Measurements from ENCODE around the gene KRT84. TPM values are rescaled to one million over a fixed set of nuclear protein-coding genes. Genes with fewer than 3 reads are reported as not detected.
A peak's percentile ranks its signal among the peaks of the same experiment; 100 is the strongest.

KRT84 gene
- total RNA-seq, 2 donors from 2014 or later = not detected

DNA sequence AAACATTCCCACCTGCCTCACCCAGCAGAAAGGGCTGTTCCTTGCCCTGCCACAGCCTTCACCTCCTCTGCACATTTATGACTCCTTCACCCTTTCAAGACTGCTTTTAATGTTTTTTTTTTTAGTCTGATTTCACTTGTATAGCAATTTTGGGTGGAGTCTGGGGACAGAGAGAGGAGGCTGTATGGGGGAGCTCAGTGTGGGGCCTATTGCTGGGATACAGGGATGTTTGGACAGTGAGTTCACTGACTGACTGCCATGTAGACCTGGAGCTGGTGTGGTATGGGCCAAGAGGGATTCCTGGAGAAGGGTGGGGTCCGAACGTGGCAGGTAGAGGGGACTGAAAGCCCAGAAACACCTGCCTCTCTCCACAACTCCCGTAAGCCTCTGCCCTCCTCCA lies 16.2 kb downstream of the KRT84 start:
- Mint-ChIP-seq H3K4me1 (peaks cover 7% of the 10 kb centered on the region), H3K27me3 (peaks cover 71% of the 10 kb centered on the region), H3K36me3 (ENCODE audit: low read depth) (peaks cover 2% of the 10 kb centered on the region), H3K27ac (no peak overlapping the region), H3K4me3 (no peak overlapping the region)
- H3K9me3 ChIP-seq (ENCODE audit: control insufficient read depth, low read length, poor library complexity, severe bottlenecking) = no peaks in the 10 kb centered on the region
- DNase-seq = no peak
- no peak for ATAC-seq

DNA sequence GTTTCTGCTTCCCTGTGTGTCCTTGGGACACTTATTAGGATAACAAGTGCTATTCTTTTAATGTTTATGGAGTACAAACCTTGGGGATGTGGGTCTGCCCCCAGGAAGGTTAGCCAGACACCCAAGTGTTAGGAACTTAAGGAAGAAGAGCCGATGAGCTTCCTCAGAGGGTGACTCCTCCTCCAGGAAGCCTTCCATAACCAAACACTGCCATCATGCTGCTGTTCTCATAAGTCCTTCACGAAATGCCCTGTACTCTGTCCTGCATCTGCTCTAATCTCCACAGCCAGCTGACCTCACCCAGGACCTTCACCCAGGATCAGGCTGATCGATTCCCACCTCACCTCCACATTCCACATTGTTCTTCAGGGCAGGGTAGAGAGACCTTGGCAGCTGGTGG lies 16.9 kb downstream of the KRT84 start:
- Mint-ChIP-seq H3K27me3 (peaks cover 77% of the 10 kb centered on the region), H3K4me1 (peaks cover 7% of the 10 kb centered on the region)
- no peak for ATAC-seq

DNA sequence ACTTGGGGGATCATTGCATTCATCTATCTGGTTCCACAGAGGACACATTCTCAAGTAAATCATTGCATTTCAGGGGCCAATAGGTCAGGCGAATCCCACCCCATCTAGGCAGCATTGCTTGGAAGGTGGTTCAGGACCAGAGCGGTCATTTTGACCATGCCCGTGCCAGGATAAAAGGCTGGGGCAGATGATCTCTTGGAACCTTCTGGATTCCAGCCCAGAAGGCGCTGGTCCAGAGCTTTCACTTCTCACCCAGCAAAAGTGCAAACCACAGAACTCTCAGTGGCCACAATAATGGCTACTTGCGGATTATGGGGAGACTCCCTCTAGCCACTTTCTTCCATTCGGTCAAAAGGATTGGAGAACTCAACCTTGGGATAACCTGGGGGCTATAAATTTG lies 17.6 kb downstream of the KRT84 start:
- H3K4me1 Mint-ChIP-seq = peaks cover 7% of the 10 kb centered on the region
- peaks cover 2% of the 10 kb centered on the region for H3K36me3 Mint-ChIP-seq (ENCODE audit: low read depth)
- H3K27me3 Mint-ChIP-seq = peaks cover 83% of the 10 kb centered on the region
- no peak overlapping the region for H3K27ac Mint-ChIP-seq
- no peak overlapping the region for H3K4me3 Mint-ChIP-seq
- ATAC-seq (no peak), DNase-seq (no peak)
- no peaks in the 10 kb centered on the region for H3K9me3 ChIP-seq (ENCODE audit: control insufficient read depth, low read length, poor library complexity, severe bottlenecking)

More for the DNA sequence above, 16.9 kb downstream of the KRT84 start:
- no peak overlapping the region for H3K4me3 Mint-ChIP-seq
- no peaks in the 10 kb centered on the region for H3K9me3 ChIP-seq (ENCODE audit: control insufficient read depth, low read length, poor library complexity, severe bottlenecking)
- DNase-seq = no peak
- no peak overlapping the region for H3K27ac Mint-ChIP-seq
- peaks cover 2% of the 10 kb centered on the region for H3K36me3 Mint-ChIP-seq (ENCODE audit: low read depth)

DNA sequence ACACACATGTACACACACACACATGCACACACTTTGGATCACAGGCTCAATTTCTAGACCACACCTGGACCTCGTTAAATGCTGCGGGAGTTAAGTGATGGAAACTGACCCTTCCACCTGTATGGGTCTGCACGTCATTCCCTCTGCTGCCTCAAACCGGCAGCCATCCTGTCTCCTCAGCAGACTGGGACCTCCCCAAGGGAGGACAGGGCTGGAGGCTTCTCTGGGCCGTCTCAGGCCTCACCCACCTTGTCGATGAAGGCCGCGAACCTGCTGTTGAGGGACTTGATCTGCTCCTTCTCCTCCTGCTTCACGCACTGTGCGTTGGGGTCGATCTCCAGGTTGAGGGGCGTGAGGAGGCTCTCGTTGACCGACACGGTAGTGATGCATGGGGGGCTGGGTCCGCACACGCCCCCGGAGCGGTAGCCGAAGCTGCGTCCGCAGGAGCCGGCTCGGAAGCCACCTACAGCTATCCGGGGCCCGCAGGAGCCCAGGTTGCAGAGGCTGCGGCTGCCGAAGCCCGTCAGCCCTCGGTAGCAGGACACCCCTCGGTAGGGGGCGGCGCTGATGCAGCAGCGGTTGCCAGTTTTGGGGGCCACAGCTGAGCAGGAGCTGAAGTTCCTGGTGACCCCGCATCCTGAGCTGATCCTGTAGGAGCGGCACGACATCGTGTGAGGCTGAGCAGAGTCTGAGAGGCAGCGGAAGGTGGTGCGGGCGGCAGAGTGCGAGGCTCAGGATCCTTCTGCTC lies 18.5 kb downstream of the KRT84 start, which contains the start of gene KRT85:
Gene KRT85, minus strand, starts transcription at position 744 of the 748 bp plus-strand sequence. Its CDS starts 76 bp downstream, at position 668.
- ATAC-seq (no peak), DNase-seq (no peak)
- Mint-ChIP-seq H3K4me1 (peaks cover 7% of the 10 kb centered on the region), H3K4me3 (no peak within 1 kb of the TSS), H3K36me3 (ENCODE audit: low read depth) (peaks cover 2% of the 10 kb centered on the region), H3K27me3 (peaks cover 77% of the 10 kb centered on the region), H3K27ac (no peak within 1 kb of the TSS)
- H3K9me3 ChIP-seq (ENCODE audit: control insufficient read depth, low read length, poor library complexity, severe bottlenecking) = no peaks in the 10 kb centered on the region

DNA sequence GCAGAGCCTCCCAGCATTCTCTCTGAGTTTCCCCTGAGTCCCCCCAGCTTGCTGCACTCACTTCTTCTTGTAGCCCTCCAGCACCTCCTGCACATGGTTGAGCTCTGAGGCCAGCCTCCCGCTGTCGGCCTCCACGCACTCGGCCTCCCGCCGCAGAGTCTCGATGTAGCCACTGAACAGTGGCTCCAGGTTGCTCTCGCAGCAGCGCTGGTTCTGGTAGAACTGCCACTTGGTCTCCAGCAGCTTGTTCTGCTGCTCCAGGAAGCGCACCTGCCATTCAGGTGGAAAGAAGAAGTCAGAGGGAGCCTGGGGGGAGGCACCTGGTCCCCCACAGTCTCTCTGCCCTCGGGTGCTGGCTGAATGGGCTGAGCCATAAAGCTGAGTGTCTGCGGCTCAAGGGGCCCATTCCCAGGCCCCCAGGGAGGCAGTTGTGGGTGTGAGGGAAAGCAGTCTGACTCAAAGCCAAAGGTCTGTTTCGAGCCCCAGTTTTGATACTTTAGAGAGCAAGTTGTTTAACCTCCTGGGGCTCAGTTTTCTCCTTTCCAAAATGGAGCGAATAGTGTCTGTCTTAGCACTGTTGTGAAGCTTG lies 20.5 kb downstream of the KRT84 start:
- H3K36me3 Mint-ChIP-seq (ENCODE audit: low read depth) = no peaks in the 10 kb centered on the region
- ATAC-seq = no peak
- DNase-seq = no peak
- H3K27me3 Mint-ChIP-seq = peaks cover 66% of the 10 kb centered on the region
- H3K4me1 Mint-ChIP-seq = peaks cover 5% of the 10 kb centered on the region
- H3K27ac Mint-ChIP-seq = no peak overlapping the region
- no peaks in the 10 kb centered on the region for H3K9me3 ChIP-seq (ENCODE audit: control insufficient read depth, low read length, poor library complexity, severe bottlenecking)
- no peak overlapping the region for H3K4me3 Mint-ChIP-seq

DNA sequence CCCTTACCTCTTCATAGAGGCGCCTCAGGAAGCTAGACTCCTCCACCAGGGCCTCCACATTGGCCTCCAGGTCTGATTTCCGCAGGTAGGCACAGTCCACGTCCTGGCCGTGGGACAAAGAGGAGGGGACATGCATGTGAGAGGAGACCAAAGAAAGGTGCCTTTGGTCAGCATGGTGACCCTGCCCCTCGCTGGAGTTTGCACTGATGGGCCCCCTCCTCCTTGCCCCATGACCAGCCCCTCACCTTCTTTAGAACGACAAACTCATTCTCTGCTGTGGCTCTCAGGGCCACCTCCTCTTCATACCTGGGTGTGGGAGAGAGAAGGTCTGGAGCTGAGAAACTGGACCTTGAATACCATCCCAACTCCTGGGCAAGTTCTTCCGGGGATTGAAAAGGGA lies 21.4 kb downstream of the KRT84 start:
- Mint-ChIP-seq H3K27me3 (peaks cover 63% of the 10 kb centered on the region), H3K4me1 (peaks cover 10% of the 10 kb centered on the region), H3K27ac (no peak overlapping the region), H3K4me3 (no peak overlapping the region), H3K36me3 (ENCODE audit: low read depth) (no peaks in the 10 kb centered on the region)
- H3K9me3 ChIP-seq (ENCODE audit: control insufficient read depth, low read length, poor library complexity, severe bottlenecking) = no peaks in the 10 kb centered on the region
- ATAC-seq (no peak), DNase-seq (no peak)

DNA sequence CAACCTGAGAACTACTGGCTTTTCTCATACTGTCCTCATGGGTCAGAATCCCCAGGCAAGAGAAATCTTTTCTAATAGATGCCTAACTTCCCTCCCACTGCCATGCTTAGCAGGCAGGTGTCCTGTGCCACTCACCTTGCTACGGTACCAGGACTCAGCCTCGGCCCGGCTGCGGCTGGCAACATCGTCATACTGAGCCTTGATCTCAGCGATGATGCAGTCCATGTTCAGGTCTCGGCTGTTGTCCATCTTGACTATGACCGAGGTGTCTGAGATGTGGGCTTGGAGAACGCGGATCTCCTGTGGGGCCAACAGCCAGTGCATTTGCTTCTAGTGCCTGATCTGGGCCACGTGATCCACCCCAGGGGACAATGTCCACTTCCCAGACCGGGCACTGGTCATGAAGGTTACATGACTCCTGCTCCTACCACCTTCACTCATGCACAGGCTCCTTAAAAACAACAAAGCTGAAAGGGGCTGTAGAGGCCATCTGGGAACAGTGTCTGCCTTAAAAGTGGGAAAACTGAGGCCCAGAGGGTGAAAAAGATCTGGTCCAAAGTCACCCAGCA lies 22.3 kb downstream of the KRT84 start:
- Mint-ChIP-seq H3K4me1 (peaks cover 17% of the 10 kb centered on the region), H3K27me3 (peaks cover 55% of the 10 kb centered on the region), H3K27ac (no peak overlapping the region), H3K4me3 (no peak overlapping the region), H3K36me3 (ENCODE audit: low read depth) (no peaks in the 10 kb centered on the region)
- no peaks in the 10 kb centered on the region for H3K9me3 ChIP-seq (ENCODE audit: control insufficient read depth, low read length, poor library complexity, severe bottlenecking)
- DNase-seq (no peak), ATAC-seq (no peak)

DNA sequence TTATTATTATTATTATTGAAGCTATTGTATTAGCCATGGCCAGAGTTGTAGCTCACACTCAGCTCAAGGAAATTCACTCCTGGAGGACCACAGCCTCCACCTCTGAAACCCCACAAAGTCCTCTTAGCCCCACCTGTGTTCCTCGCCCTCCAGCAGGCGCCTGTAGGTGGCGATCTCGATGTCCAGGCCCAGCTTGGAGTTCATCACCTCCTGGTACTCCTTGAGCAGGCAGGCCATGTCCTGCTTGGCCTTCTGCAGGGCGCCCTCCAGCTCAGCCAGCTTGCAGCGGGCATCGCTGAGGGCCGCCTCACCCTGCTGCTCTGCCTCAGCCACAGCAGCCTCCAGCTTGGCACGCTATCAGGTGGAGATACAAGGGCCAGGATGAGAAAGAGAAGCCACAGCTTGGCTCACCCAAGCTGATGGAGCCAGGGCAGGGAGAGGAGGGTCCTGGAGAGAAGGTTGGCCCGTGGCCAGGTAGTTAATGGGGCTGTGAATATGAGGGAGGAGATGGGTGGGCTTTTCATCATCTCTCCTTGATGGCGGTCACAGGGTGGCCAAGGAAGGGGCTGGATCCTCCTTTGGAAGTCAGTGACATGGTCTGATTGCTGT lies 23.2 kb downstream of the KRT84 start:
- Mint-ChIP-seq H3K27ac (no peak overlapping the region), H3K4me3 (no peak overlapping the region), H3K36me3 (ENCODE audit: low read depth) (peaks cover 2% of the 10 kb centered on the region), H3K4me1 (peaks cover 22% of the 10 kb centered on the region), H3K27me3 (peaks cover 49% of the 10 kb centered on the region)
- DNase-seq (no peak), ATAC-seq (no peak)
- no peaks in the 10 kb centered on the region for H3K9me3 ChIP-seq (ENCODE audit: control insufficient read depth, low read length, poor library complexity, severe bottlenecking)

DNA sequence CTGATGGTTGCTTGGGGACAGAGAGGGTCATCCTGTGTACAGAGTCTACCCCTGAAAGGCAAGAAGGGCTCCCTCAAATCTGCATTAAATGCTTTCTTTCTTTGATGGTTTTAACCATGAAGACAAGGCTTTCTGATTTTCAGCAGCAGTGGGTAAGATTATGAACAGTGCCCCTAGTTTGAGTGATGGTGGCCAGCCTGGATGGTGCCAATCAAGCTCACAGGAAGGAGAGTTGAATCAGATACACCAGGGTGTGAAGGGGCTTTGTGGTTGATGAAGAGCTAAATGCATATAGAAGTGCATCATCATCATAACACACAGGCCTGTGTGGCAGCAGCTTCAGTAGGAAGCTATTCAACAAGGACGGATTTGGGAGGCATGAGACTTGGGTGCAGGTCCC lies 23.9 kb downstream of the KRT84 start:
- H3K9me3 ChIP-seq (ENCODE audit: control insufficient read depth, low read length, poor library complexity, severe bottlenecking) = no peaks in the 10 kb centered on the region
- ATAC-seq (no peak), DNase-seq (no peak)
- H3K4me1 Mint-ChIP-seq = peaks cover 22% of the 10 kb centered on the region
- no peak overlapping the region for H3K27ac Mint-ChIP-seq
- H3K4me3 Mint-ChIP-seq = no peak overlapping the region
- peaks cover 44% of the 10 kb centered on the region for H3K27me3 Mint-ChIP-seq
- H3K36me3 Mint-ChIP-seq (ENCODE audit: low read depth) = peaks cover 2% of the 10 kb centered on the region

DNA sequence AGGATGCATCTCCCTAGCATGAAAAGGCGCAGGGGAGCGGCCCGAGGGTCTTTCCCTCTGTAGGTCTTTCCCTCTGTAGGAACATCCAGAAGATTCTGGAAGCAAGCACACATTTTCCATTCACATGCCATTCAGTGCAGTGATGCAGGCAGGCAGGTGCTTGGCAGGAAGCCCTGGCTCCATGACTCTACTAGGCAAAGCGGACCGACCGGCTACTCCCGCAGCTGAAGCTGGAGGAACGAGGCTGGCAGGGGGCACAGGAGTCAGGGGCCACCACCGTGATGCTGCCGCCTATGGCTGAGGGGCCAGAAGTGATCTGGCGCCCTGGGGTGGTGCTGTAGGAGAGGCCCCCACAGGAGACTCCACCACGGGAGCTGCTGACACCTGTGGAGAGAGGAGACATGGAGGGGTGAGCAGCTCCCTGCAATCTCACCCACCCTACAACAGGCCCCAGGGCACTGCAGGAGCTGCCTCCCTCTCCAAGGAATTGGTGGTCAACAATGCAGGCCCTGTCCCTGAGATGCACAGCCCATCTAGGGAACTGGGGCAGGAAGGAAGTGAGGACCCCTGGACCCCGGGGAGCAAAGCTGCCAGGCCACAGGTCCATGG lies 24.7 kb downstream of the KRT84 start:
- peaks cover 2% of the 10 kb centered on the region for H3K36me3 Mint-ChIP-seq (ENCODE audit: low read depth)
- peaks cover 20% of the 10 kb centered on the region for H3K4me1 Mint-ChIP-seq
- DNase-seq (no peak), ATAC-seq (no peak)
- no peak overlapping the region for H3K4me3 Mint-ChIP-seq
- no peaks in the 10 kb centered on the region for H3K9me3 ChIP-seq (ENCODE audit: control insufficient read depth, low read length, poor library complexity, severe bottlenecking)
- H3K27me3 Mint-ChIP-seq = peaks cover 38% of the 10 kb centered on the region
- H3K27ac Mint-ChIP-seq = no peak overlapping the region

DNA sequence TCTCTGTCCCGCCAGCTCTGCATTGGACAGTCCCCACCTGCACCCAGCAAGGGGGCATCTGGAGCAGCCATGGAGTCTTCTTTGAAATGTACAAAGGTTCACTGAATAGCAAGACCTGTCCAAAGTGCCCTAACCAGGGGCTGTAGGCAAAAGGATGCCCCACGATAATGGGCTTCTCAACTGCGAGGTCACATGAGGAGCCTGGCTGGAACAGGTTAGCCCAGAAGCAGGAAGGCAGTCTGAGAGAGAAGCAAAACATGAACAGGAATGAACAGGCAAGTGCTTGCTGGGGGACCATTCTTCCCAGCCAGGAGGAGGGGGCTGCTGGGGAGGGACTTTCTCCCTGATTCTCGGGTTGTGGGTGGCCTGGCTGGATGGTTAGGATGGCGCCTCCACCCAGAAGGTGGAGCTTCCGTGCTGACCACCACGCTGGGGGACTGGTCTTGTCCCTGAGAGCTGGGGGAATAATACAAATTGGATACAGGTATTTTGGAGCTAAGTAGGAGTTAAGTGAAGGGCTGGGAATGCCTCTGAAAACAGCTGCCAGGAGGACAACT lies 25.3 kb downstream of the KRT84 start:
- Mint-ChIP-seq H3K4me1 (peaks cover 20% of the 10 kb centered on the region), H3K4me3 (no peak overlapping the region), H3K36me3 (ENCODE audit: low read depth) (peaks cover 2% of the 10 kb centered on the region), H3K27ac (peak overlapping the region; percentile 54), H3K27me3 (peaks cover 38% of the 10 kb centered on the region)
- no peak for ATAC-seq
- no peaks in the 10 kb centered on the region for H3K9me3 ChIP-seq (ENCODE audit: control insufficient read depth, low read length, poor library complexity, severe bottlenecking)
- DNase-seq = no peak

DNA sequence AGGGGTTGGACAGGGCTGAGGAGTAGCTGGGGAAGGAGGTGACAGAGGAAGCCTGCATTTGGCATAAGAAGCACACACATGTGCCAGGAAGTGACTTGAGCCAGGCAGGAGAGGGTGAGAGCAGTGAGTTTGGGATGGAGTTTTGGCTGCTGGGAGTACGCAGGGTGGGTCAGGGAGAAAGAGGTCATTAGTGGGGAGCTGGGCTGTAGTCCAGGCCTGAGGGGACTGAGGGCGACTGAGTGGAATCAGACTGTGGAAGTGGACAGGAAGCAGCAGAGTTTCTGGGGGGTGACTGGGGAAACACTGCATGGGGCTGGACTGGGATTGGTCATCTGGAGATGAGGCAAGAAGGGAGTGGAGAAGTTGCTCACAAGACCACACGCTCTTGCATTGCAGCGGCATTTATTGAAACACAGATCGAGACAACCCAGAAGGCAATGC lies 25.8 kb downstream of the KRT84 start:
- H3K36me3 Mint-ChIP-seq (ENCODE audit: low read depth) = peaks cover 2% of the 10 kb centered on the region
- H3K27ac Mint-ChIP-seq = peak overlapping the region; percentile 54
- H3K27me3 Mint-ChIP-seq = peaks cover 33% of the 10 kb centered on the region
- H3K9me3 ChIP-seq (ENCODE audit: control insufficient read depth, low read length, poor library complexity, severe bottlenecking) = no peaks in the 10 kb centered on the region
- DNase-seq (no peak), ATAC-seq (no peak)
- H3K4me3 Mint-ChIP-seq = no peak overlapping the region
- peaks cover 20% of the 10 kb centered on the region for H3K4me1 Mint-ChIP-seq

Data from T-helper 17 cell (primary cell).